HPDE6-E6E7 (cell line): ENCODE results near the gene ATP2C2.
"Not testable (repeated sequence)": the region's sequence is repeated elsewhere in the genome, so short reads cannot be mapped to it uniquely, and the experiment has no call there.

Experiments
- DNase-seq: peaks from one replicate; pipeline ENCODE4 v3.0.0; 2011; ENCODE audit warnings: missing footprints; ENCODE audit errors: extremely low spot score

Gene ATP2C2

DNA sequence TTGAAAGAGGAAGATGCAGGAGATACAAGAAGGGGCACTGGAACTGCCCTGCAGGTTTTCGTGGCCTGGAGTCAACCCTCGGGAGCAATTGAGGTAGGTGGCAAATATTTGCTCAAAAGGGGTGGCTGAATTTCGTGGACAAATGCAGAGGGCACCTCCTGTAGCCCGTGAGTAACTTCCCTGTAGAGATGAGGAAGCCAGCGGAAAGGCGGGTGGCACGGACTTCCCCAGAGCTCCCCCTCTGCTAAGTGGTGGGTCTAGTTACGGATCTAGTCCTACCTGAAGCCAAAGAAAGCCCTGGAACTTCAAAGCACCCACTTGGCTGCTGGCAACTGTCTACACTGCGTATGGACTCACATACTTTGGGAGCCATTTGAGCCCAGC lies 1.0 kb upstream of the ATP2C2 start:
- no peak for DNase-seq

DNA sequence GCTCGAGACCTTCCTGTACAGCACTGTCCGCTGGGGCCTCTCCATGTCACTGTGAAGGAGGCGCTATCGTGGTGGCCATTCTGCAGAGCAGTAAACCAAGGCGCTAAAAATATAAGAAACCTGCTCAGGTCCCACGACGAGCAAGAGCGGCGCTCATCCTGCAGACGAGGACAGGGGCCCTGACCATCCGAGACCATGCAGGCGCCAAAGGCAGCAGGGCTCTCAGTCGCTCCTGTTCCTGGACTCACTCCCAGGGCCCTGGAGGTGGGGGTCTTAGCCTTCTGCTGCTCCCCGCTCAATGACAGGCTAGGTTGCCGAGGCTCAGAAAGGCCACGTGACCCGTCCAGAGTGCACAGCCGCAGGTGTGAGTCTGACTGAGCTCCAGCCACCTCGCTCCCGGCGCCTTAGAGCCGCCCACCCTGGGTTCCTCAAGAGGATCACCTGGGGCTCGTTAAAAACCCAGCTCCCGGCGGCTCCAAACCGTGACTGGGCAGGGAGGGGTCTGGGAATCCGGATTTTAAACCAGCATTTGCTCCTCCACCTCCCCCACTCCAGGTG lies 509 bp upstream of the ATP2C2 start:
- no peak for DNase-seq

- DNase-seq, result no peak
Observed at GRCh38 chr16:84369105-84369504, 767 bp downstream of the ATP2C2 start.

DNA sequence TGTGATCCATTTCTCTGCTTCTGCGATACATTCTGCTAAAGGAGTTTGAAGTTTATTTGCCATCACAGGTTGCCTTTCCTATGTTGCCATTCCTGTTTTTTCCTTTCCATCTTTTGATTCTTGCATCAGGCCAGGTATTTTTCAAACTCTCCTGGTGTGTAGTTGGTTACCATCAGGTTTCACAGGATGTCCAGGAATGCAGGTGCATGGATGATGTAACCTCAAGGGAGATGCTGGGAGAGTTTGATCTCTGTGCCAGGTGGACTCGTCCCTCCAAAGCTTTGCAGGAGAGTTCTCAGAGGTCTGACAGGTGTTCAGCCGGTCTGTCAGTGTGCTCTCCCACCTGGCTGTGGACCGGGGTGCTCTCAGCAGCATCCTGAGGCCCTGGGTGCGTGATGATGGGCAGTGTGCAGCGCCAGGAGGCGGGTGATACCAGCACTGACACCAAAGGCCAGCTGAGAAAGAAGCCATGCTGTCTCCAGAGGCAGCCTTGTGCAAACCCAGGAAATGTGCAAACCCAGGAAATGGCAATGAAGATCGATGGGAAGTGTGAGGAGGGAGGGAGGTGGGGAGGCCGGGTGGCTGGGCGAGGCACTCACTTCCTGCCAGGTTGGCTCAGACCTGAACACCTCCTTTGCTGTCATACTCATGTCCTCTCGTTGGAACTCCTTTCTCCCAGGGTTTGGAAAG lies 1.7 kb downstream of the ATP2C2 start:
- no peak for DNase-seq

- no peak for DNase-seq
Observed at GRCh38 chr16:84370723-84371552, 2.6 kb downstream of the ATP2C2 start.

GRCh38 chr16:84371553-84371865 lies 3.2 kb downstream of the ATP2C2 start:
- no peak for DNase-seq

- DNase-seq, result no peak
Observed at GRCh38 chr16:84373907-84374489, 5.7 kb downstream of the ATP2C2 start.

GRCh38 chr16:84378099-84378498 lies 9.8 kb downstream of the ATP2C2 start:
- DNase-seq, result no peak

- no peak for DNase-seq
Observed at GRCh38 chr16:84378567-84378966, 10.2 kb downstream of the ATP2C2 start.

GRCh38 chr16:84379008-84379708 lies 10.8 kb downstream of the ATP2C2 start:
- no peak for DNase-seq

DNA sequence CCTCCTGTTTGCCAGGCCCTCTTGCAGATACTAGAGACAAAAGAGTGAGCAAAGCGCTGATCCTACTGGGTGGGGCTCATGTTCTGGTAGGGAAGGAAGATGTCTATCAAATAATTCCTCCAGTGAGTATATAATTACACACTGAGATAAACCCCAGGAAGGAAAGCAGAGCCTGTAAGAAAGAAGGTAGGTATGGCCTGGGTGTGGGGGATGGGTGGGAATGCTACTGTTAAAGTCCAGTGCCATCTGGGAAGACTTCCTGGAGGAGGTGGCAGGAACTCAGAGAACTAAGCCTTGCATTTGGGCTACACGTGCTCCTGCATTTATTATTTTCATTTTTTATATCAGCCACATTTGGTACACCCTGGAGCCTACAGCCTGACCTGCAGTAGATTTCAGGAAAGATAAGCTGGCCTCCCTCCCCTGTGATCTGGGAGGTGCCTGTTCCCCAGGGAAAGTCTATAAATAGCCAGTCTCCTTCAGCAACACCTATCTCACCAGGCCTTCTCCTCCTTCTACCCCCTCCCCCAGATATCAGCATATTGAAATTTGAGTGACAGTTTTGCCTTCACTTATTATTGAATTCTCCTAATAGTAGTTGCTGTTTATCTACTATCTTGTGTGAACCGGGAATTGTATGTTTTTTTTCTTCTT lies 11.5 kb downstream of the ATP2C2 start:
- no peak for DNase-seq

GRCh38 chr16:84380405-84380804 lies 12.1 kb downstream of the ATP2C2 start:
- no peak for DNase-seq

GRCh38 chr16:84382396-84382795 lies 14.1 kb downstream of the ATP2C2 start:
- DNase-seq, result no peak

DNA sequence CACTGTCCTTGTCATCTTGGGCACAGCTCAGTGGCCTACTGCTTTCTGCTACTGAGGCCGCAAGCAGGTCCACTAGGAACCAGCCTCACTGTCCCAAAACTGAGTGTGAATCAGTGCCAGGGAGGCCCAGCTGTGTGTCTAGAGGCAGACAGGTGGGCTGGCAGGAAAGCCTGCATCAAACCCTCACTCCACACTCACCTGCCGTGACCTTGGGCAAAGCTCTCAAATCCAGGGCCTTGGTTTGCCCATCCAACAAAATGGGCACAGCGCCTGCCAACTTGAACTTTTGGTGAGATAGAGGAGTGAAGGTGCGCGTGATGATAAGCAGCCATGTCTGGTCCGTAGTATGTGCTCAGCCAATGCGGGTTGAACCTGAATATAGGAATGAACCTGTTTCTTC lies 14.8 kb downstream of the ATP2C2 start:
- DNase-seq, result no peak

- DNase-seq, result no peak
Observed at GRCh38 chr16:84386047-84386446, 17.7 kb downstream of the ATP2C2 start.

- DNase-seq, result no peak
Observed at GRCh38 chr16:84387021-84387420, 18.7 kb downstream of the ATP2C2 start.

DNA sequence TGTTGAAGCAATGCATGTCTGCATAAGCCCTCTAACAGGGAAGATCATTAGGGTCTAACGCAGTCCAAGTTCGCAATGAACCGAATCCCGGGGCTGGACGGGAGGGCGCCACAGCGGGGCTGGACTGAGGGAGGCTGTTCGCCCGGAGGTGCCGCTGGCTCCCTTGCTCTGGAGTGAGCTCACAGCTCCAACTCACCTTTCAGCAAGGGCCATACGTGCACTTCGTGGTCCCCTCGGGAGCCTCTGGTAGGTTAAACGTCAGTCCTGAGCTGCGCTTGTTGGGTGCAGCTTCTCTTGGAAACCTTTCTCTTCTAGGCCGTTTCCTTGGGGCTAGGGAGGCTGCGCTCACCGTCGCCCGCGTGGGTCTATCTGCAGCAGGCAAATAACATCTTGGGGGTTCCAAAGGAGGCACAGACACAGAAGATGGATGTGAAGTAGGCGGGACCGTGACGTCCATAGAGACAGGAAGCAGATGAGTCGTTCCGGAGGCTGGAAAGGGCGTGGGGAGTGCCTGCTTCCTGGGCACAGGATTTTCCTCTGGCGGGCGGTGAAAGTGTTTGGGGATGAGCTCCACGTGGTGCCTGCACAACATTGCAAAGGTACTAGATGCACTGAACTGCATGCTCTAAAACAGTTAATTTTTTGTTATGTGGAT lies 21.9 kb downstream of the ATP2C2 start:
- DNase-seq, result no peak

- DNase-seq, result no peak
Observed at GRCh38 chr16:84391151-84392030, 23.1 kb downstream of the ATP2C2 start.

GRCh38 chr16:84392031-84392360 lies 23.7 kb downstream of the ATP2C2 start:
- DNase-seq, result no peak

DNA sequence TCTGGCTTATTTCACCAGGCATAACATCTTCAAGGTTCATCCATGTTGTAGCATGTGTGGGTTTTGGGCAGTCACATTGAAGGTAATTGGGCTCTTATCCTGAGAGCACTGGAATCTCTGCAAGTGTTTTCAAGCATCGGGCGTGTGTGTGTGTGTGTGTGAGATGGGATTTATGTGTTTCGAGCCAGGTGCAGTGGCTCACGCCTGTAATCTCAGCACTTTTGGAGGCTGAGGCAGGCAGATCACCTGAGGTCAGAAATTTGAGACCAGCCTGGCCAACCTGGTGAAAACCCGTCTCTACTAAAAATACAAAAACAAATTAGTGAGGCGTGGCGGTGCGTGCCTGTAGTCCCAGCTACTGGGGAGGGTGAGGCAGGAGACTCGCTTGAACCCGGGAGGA lies 27.7 kb downstream of the ATP2C2 start:
- not testable (repeated sequence) for DNase-seq
